HG03521 (cell line): ENCODE measurements around the gene SYNGR3.
"Not testable (repeated sequence)": the region's sequence is repeated elsewhere in the genome, so short reads cannot be mapped to it uniquely, and the experiment has no call there.

Source experiments
- ATAC-seq: cut with Tn5 transposase; IDR thresholded peaks from one replicate; pipeline ENCODE4 v1.9.1; 2021; ENCODE audit warnings: mild to moderate bottlenecking, moderate library complexity; ENCODE audit not compliant: unreplicated experiment

Gene SYNGR3

GRCh38 chr16:2027024-2028010, 37.5 kb downstream of the SYNGR3 start:
- no peak for ATAC-seq

GRCh38 chr16:2028146-2028545, 38.4 kb downstream of the SYNGR3 start:
- ATAC-seq, result no peak

- no peak for ATAC-seq
Observed at GRCh38 chr16:2028620-2029220, 39.0 kb downstream of the SYNGR3 start.

GRCh38 chr16:2029350-2029749, 39.6 kb downstream of the SYNGR3 start:
- ATAC-seq, result no peak

- ATAC-seq, result no peak
Observed at GRCh38 chr16:2030036-2030435, 40.3 kb downstream of the SYNGR3 start.

- no peak for ATAC-seq
Observed at GRCh38 chr16:2031081-2031577, 41.4 kb downstream of the SYNGR3 start.

- ATAC-seq, result no peak
Observed at GRCh38 chr16:2032285-2033056, 42.7 kb downstream of the SYNGR3 start.

GRCh38 chr16:2033057-2033908, 43.5 kb downstream of the SYNGR3 start:
- no peak for ATAC-seq

- ATAC-seq, result not testable (repeated sequence)
Observed at GRCh38 chr16:2033909-2034695, 44.3 kb downstream of the SYNGR3 start.

GRCh38 chr16:2034696-2035430, 45.1 kb downstream of the SYNGR3 start:
- ATAC-seq, result no peak

- ATAC-seq, result no peak
Observed at GRCh38 chr16:2035431-2036199, 45.8 kb downstream of the SYNGR3 start.

- ATAC-seq, result no peak
Observed at GRCh38 chr16:2036200-2036966, 46.6 kb downstream of the SYNGR3 start.

GRCh38 chr16:2037115-2037514, 47.3 kb downstream of the SYNGR3 start:
- no peak for ATAC-seq

GRCh38 chr16:2037647-2038381, 48.0 kb downstream of the SYNGR3 start:
- no peak for ATAC-seq

- ATAC-seq, result no peak
Observed at GRCh38 chr16:2038382-2039231, 48.8 kb downstream of the SYNGR3 start.
